Psoas muscle (tissue), 8 donors: Measurements from ENCODE around the gene C20orf202. TPM values are rescaled to one million over a fixed set of nuclear protein-coding genes. Genes with fewer than 3 reads are reported as not detected.

Experiments
- ATAC-seq, 4 donors: fragments of 200-7000 bp; cut with Tn5 transposase; one replicate each; pipeline ENCODE4 v1.9.1; 2020; ENCODE audit warnings: moderate library complexity in 3 of 4, mild to moderate bottlenecking in 2 of 4
- DNase-seq, 2 donors: peaks; one replicate each; pipeline ENCODE4 v3.0.0-alpha.2; 2020
- H3K27ac ChIP-seq: fragments of 200-600 bp; one replicate; pipeline ENCODE4 v1.8.0; 2022
- H3K27me3 ChIP-seq, 3 donors: fragments of 200-600 bp in 1 of 3; one replicate each; pipeline versions ENCODE4 v1.6.1 to v1.8.0; 2013 to 2022; ENCODE audit warnings: low read length in 2 of 3, mild to moderate bottlenecking in 2 of 3, moderate library complexity in 1 of 3; ENCODE audit not compliant: insufficient read depth in 3 of 3
- H3K36me3 ChIP-seq, 2 donors: fragments of 200-600 bp in 1 of 2; one replicate each; pipeline versions ENCODE4 v1.6.1 to v1.8.0; 2013 to 2022; ENCODE audit warnings: low read depth in 1 of 2, mild to moderate bottlenecking in 1 of 2, moderate library complexity in 1 of 2; ENCODE audit not compliant: insufficient read depth in 1 of 2
- H3K4me1 ChIP-seq: fragments of 200-600 bp; one replicate; pipeline ENCODE4 v1.8.0; 2022
- H3K4me3 ChIP-seq: fragments of 200-600 bp; one replicate; pipeline ENCODE4 v1.8.0; 2022; ENCODE audit warnings: mild to moderate bottlenecking
- H3K9me3 ChIP-seq: fragments of 200-600 bp; one replicate; pipeline ENCODE4 v1.8.0; 2022
- CTCF ChIP-seq: fragments of 200-600 bp; IDR thresholded peaks from one replicate; pipeline ENCODE4 v1.8.0; 2022; ENCODE audit warnings: antibody characterized with exemption
- WGBS, 3 donors: extraction: QIAGEN DNeasy Blood & Tissue Kit; methylation state at CpG; one replicate each; pipeline versions ENCODE4 v1.1.6 to v1.1.7; 2013; 5-methylcytosine and 5-hydroxymethylcytosine counted together
- intact Hi-C, 2 donors: fragments of 100-400 bp; cut with DNase I; formaldehyde crosslinking; loops; one replicate each; pipeline versions ENCODE4 v1.11.0 to v1.14.2; 2022
- polyA plus RNA-seq, 3 donors: library from polyadenylated mRNA; stranded (reverse); fragments of 200-250 nt; gene quantifications; one replicate each; pipeline ENCODE4 v1.2.3, GENCODE V29; 2013
- total RNA-seq, 4 donors: library from RNA; stranded (reverse); fragmentation: NEBNext Ultra II Directional in 2 of 4; extraction: Animal tissue kit (Norgen Biotek cat#: 25700) in 2 of 4; gene quantifications; one replicate each; pipeline versions ENCODE4 v1.2.1 to v1.2.4, GENCODE V29; 2021 to 2023
- donor health status: healthy with polysubstance abuse.
- donor health status: DM: no; HTN: no; CAD: no; lungs with moderate emphysema.
- donor health status: Bipolar disorder and iron deficiency.
- donor health status: healthy.
- donor health status: DM: yes; HTN: yes; CAD: no.
- donor health status: DM: no; HTN: no; CAD: no.
- donor health status: DM: no; HTN: no; CAD: no.
- donor health status: DM: yes; HTN: yes; CAD: no.

The C20orf202 gene
- total and polyA plus RNA-seq, 7 donors = 0.05 to 0.32 (median 0.12) TPM; not detected in 1

- intact Hi-C loops = no loop called here
- H3K36me3 ChIP-seq = no peaks in the 10 kb centered on the region
- 76 to 77% (median 77%) methylated on average over 20 of the region's 20 CpGs for WGBS, 3 donors
These were observed 21.1 kb downstream of the C20orf202 start for GRCh38 chr20:1224205-1224890.

GRCh38 chr20:1225263-1225782, 22.1 kb downstream of the C20orf202 start:
- peak; percentile 51 to 68 (median 54) for ATAC-seq
- intact Hi-C loops = no loop called here
- WGBS, 3 donors = 1 to 3% (median 3%) methylated on average over 14 to 30 of the region's 30 CpGs
- Histone ChIP-seq H3K27ac (no peak overlapping the region), H3K4me3 (peak overlapping the region; percentile 58), H3K27me3 (peaks cover 0 to 42% (median 0%) of the 10 kb centered on the region in 3 donors), H3K36me3 (no peaks in the 10 kb centered on the region), H3K4me1 (peaks cover 6% of the 10 kb centered on the region), H3K9me3 (no peaks in the 10 kb centered on the region)
- TF ChIP-seq CTCF = no peak
- DNase-seq = no peak

More at GRCh38 chr20:1224205-1224890, 21.1 kb downstream of the C20orf202 start:
- TF ChIP-seq CTCF = no peak
- H3K4me3 ChIP-seq = no peak overlapping the region
- peaks cover 0 to 32% (median 0%) of the 10 kb centered on the region in 3 donors for H3K27me3 ChIP-seq
- ATAC-seq = no peak
- H3K9me3 ChIP-seq = no peaks in the 10 kb centered on the region
- H3K27ac ChIP-seq = no peak overlapping the region
- DNase-seq = no peak
- H3K4me1 ChIP-seq = peaks cover 6% of the 10 kb centered on the region

GRCh38 chr20:1225783-1226654, 22.8 kb downstream of the C20orf202 start, which contains the start of gene RAD21L1:
Gene RAD21L1 (plus strand): TSS chr20:1226044. CDS start chr20:1228454, 2,410 bp downstream.
- Histone ChIP-seq H3K4me3 (peak within 1 kb of the TSS; percentile 71), H3K9me3 (no peaks in the 10 kb centered on the region), H3K4me1 (peaks cover 6% of the 10 kb centered on the region), H3K27ac (no peak within 1 kb of the TSS), H3K36me3 (no peaks in the 10 kb centered on the region), H3K27me3 (peaks cover 0 to 49% (median 0%) of the 10 kb centered on the region in 3 donors)
- TF ChIP-seq CTCF = no peak
- DNase-seq (peak; percentile 83 to 86), ATAC-seq (peak; percentile 94 to 97 (median 96))
- 1 to 2% (median 1%) methylated on average over 38 to 88 of the region's 88 CpGs for WGBS, 3 donors
- intact Hi-C loops = no loop called here

GRCh38 chr20:1229541-1229940, 26.3 kb downstream of the C20orf202 start:
- no peaks in the 10 kb centered on the region for H3K9me3 ChIP-seq
- H3K4me3 ChIP-seq = no peak overlapping the region
- H3K36me3 ChIP-seq = no peaks in the 10 kb centered on the region
- H3K4me1 ChIP-seq = peaks cover 6% of the 10 kb centered on the region
- DNase-seq (no peak), ATAC-seq (no peak)
- intact Hi-C loops = no loop called here
- H3K27ac ChIP-seq = no peak overlapping the region
- no peak for TF ChIP-seq CTCF
- H3K27me3 ChIP-seq = peaks cover 0 to 51% (median 0%) of the 10 kb centered on the region in 3 donors
- WGBS, 3 donors = 87 to 94% (median 89%) methylated on average over 3 of the region's 3 CpGs
